AG20443 (cell line): ENCODE results near the gene SAMD14.

Experiments used
- DNase-seq: peaks from one replicate; pipeline ENCODE4 v3.0.0; 2012; ENCODE audit warnings: low spot score, mixed read lengths

The SAMD14 gene

DNA sequence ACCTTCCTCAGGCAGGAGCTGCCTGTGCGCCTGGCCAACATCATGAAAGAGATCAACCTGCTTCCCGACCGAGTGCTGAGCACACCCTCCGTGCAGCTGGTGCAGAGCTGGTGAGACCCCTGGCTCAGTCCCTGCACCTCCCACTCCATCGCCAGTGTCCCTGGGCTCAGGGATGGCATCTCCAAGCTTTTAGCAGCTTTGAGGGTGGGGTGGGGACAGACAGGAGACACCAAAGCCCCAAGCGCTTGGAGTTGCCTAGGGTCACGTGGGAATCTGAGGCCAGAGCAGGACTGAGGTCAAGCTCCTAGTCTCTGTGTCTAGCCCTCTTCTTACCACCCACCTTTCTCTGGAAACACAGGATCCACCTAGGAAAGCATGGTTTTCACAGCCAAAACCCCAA lies 32.5 kb downstream of the SAMD14 start:
- DNase-seq = no peak

DNA sequence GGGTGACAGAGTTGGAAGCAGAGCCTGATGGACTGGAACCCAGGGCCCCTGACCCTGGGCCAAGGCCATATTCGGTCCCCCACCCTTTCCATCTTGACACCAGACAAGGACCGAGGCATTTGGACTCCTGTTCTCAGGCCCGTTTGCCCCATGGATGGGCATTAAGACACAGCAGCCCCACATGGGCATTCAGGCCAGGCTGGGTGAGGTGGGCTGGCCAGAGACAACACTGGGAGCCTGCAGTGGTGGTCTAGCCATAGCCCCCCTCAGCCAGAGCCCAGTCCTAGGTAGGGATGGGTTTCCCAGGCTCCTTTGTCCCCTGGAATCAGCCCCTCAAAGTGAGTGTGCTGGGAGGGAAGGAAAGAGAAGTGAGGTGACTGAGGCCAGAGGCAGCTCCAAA lies 33.2 kb downstream of the SAMD14 start:
- no peak for DNase-seq

DNA sequence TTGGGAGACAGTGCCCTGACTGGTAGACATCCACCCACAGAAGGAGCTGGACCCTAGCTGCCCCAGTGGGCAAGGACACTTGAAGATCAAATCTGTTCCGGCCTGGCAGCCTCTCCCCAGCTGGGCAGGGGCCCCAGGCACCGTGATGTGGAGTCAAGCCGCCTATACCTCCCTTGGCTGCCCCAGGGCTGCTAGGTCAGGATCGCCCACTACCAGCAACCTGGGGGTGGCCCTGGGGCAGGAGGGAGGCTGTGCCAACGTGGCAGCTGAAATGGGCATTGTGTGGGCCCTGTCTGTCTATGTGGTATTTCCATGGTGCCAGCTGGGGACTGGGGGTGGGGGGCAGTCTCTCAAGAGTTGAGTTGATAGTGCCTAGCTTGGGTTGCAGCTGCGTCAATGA lies 33.9 kb downstream of the SAMD14 start:
- DNase-seq = no peak

DNA sequence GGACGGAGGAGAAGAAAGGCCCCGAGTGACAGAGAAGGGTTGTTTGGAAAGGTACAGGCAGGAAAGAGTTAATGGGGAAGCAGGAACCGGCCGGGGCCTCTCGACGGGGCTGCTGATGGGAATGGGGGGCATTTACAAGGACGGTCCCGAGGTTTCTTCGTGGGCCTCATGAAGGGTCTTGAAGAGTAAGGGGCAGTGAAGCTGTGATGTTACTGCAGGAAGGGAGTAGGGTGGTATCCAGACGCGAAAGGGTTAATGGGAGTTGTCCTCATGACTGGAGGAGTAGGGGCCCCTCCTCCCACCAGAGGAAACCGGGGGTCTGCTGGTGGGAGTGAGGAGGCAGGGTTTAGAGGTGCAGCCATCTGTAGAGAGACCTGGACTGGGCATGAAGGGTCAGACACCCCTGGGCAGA lies 34.3 kb downstream of the SAMD14 start:
- no peak for DNase-seq

DNA sequence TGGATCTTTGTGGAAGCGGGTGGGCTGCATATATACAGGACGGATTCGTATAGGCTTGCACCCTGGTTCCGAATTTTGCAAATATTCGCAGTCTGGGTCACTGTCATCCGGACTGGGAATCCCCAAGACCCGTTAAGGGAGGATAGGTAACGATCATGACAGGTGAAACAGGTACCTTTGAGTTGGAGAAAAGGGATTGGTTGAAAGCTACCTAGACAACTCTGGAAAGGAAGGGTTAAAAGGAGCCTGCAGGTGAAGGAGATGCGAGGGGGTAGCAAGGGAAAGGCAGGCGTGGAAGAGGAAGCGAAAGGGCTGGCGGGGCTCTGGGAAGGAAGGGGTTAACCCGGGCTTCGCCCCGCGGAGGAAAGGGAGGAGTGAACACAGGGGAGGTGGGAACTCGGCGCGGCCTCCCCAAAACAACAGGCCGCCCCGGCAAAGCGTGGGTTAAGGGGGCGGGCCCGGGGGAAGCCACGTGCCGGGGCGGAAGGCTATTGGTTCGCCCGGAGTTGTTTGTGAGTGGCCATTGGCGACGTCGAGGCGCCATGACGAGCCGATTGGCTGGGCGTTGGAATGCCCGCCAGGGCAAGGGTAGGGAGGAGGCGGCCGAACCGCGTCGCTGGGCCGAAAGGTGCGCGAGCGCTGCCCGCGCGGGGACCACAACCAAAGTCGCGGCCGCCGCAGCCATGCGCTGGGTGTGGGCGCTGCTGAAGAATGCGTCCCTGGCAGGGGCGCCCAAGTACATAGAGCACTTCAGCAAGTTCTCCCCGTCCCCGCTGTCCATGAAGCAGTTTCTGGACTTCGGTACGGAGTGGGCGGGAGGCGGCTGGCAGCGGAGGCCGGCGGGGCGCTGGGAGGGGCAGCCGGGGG lies 35.0 kb downstream of the SAMD14 start, which contains the start of gene PDK2:
Gene PDK2, plus strand, starts transcription at position 599 of the 867 bp plus-strand sequence. Its CDS starts 85 bp downstream, at position 684.
- peak; percentile 99 for DNase-seq

DNA sequence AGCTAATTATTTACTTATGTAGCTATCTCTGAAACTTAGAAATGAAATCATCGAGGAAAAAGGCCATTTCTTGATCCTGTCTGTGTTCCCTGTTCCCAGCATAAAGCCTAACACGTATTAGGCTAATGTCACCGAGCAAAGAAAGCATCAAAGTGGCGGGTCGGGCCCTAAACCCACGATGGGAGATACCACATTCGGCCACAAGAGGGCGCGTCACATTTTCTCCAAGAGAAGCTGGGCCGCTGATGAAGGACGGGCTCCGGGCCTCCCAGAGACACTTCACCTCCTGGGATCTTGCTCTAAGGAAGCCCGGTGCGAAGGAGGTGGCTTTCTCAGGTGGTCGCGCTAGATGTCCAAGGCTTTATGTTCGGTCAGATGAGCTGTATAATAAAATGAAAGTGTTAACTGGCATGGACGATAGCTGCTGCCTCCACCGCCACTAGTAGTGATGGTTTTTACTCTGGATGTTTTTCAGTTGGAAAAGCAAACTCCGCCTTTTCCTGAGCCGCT lies 35.7 kb downstream of the SAMD14 start:
- DNase-seq = peak; percentile 87

DNA sequence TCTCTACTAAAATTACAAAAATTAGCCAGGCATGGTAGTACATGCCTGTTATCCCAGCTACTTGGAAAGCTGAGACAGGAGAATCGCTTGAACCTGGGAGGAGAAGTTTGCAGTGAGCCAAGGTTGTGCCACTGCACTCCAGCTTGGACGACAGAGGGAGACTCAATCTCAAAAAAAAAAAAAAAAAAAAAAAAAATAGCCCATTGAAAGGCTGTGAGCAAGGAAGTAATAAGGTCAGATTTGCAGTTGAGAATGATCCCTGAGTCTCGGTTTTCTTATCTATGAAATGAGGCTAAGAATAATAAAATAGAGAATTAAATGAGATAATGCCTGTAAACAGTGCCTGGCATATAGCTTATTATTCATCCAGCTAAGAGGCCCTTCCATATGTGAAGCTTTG lies 36.2 kb downstream of the SAMD14 start:
- DNase-seq = no peak

DNA sequence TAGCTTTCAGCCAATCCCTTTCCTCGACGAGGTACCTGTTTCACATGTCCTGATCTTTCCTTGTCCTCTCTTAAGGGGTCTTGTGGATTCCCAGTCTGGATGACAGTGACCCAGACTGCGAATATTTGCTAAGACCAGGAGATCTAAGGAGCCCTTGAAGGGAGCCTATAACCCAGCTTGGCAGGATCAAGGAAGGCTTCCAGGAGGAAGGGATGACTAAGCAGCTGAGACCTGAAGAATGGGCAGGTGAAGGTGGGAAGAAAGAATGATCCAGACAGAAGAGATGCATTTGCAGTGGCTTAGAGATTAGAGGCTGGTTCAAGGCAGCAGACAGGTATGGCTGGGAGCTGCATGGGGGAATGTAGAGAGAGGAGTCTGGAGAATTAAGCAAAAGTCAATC lies 36.7 kb downstream of the SAMD14 start:
- no peak for DNase-seq

DNA sequence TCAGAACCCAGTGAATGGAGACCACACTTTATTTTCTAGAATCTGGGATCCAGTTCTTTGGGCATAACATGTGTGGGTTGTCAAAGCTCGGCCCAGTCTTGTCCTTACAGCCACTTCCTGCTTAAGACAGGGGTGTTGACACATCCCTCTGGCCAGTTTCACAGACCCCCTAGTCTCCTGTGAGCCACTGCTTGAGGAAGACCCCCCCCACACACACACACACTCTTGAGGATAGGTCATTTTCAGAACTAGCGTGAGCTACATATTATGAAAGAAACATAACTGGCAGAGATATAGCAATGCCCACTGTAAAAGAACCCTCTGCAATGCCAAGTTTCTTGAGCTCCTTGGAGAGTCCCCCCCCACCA lies 38.1 kb downstream of the SAMD14 start:
- DNase-seq = no peak

DNA sequence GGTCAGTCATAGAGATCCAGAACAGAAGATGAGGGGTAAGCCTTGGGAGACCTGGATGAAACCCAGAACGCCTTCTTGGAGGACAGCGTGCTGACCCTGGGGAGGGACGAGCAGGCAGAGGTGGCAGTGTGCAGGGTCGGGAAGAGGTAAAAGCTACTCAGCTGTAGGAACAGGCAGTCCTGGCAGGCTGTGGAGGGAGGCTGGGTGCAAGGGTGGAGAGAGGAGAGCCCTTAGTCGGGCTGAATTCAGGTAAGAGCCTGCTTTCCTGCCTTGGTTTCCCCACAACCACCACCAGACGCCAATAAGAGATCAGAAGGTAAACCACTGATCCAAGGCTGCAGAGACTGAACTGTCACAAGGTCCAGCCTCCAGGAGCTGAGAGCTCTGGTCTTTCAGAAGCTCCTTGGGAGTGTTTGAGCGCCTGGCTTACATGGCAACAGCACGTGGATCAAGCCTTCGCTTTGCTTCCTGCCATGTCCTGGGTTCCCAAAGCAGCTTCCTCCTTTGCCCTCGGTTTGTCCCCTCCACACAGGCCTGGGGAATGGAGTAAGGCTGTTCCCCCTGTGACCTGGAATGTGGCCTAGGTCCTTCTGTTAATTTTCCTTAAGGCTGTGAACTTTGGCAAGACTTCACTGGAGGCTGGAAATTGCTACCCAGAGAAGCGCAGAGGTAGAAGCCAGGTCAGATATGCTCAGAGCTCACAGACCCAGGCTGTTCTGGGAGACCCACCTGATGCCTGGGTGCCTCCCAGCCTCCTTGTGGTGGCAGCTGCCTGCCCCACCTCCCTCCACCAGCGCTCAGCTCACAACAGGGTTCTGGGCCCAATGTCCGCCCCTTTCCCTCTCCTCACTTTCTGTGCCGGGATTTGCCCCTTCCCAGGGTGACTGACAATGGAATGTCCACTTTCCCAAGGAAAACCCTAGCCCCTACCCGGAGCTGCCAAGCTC lies 38.7 kb downstream of the SAMD14 start:
- no peak for DNase-seq

DNA sequence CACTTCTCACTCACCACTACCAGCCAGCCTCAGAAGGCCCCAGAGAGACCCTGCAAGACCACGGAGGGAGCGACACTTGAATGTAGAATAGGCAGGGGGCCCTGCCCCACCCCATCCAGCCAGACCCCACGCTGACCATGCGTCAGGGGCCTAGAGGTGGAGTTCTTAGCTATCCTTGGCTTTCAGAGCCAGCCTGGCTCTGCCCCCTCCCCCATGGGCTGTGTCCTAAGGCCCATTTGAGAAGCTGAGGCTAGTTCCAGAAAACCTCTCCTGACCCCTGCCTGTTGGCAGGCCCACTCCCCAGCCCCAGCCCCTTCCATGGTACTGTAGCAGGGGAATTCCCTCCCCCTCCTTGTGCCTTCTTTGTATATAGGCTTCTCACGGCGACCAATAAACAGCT lies 39.9 kb downstream of the SAMD14 start:
- DNase-seq = no peak

DNA sequence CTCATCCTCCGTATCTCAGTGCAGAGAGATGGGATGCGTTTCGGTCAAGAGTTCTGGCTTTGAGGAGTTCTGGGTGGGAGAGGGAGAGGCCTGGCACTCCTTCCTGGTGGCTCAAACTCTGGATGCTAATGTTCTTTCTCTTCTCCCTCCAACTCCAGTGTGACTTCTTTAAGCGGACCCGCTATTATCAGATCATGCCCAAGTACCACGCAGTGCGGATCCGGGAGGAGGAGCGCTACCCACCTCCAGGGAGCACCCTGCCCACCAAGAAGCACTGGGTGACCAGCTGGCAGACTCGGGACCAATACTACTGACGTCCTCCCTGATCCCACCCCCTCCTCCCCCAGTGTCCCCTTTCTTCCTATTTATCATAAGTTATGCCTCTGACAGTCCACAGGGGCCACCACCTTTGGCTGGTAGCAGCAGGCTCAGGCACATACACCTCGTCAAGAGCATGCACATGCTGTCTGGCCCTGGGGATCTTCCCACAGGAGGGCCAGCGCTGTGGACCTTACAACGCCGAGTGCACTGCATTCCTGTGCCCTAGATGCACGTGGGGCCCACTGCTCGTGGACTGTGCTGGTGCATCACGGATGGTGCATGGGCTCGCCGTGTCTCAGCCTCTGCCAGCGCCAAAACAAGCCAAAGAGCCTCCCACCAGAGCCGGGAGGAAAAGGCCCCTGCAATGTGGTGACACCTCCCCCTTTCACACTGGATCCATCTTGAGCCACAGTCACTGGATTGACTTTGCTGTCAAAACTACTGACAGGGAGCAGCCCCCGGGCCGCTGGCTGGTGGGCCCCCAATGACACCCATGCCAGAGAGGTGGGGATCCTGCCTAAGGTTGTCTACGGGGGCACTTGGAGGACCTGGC lies 40.8 kb downstream of the SAMD14 start:
- no peak for DNase-seq

DNA sequence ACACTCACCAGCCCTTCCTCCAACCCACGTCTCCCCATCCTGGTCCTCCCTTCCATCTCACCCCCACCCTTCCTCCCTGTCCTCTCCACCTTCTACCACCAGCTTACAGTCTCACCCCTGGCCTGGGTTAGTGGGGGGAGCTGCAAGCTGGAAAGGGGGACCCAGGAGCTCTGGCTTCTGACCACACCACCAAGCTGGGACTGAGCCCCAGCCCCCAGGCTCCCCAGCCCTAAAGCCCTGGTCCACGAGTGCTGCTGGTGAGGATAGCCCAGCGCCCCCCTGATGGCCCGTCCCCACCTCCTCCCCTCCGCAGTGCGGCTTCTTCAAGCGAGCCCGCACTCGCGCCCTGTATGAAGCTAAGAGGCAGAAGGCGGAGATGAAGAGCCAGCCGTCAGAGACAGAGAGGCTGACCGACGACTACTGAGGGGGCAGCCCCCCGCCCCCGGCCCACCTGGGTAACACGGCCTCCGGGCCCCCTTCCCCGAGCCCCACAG lies 42.0 kb downstream of the SAMD14 start:
- DNase-seq = no peak

DNA sequence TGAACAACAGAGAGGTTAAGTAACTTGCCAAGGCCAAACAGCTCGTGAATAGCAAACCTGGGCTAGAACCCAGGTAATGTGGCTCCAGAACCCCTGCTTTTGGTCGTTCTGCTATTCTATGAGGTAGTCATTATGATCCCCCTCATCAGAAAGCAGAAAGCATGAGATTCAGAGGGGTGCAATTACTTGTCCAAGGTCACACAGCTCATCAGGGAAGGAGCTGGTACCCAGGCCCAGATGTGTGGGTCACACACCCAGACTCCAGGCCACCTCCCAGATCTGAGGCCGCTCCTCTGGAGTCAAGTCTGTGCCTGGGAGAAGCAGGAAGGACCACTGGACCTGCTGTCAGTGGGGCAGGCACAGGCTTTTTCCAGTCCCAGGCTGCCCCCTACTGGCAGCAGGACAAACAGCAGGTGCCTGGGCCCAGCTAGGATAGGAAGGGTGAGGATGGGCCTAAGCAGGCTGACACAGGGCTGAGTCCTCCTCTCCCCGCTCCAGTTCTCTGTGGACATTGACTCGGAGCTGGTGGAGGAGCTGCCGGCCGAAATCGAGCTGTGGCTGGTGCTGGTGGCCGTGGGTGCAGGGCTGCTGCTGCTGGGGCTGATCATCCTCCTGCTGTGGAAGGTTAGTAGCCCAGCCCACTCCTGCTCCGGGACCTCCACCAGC lies 42.6 kb downstream of the SAMD14 start:
- DNase-seq = peak; percentile 90

DNA sequence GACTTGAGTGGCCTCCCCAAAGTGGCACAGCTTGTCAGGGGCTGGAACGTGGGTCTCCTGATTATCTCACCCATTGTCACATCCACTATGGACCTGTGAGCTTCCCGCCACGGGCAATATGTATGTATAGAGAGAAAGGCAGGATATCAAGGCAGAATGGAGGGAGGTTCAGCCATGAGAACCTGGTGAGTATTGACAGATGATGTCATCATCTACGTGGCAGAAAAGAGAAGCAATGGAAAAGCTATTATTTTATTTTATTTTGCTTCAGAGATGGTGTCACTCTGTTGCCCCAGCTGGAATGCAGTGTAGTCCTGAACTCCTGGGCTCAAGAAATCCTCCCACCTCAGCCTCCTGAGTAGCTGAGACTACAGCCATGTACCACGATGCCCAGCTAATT lies 48.2 kb downstream of the SAMD14 start:
- DNase-seq = no peak

DNA sequence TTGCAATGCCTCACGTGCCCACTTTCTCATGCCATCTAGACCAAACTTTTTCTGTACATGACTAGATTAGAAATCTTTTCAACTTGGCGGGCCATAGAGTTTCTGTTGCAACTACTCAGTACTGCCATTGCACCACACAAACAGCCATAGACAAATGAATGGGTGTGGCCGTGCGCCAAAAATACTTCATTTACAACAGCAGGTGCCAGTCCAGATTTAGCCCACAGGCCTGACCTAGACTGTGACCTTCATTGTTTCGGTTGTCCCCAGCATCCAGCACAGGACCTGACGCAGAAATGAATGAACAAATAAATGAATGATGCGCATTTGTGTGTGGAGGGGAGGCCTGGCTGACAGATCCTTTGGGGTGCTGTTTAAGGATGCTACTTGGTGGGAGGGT lies 49.1 kb downstream of the SAMD14 start:
- DNase-seq = no peak

DNA sequence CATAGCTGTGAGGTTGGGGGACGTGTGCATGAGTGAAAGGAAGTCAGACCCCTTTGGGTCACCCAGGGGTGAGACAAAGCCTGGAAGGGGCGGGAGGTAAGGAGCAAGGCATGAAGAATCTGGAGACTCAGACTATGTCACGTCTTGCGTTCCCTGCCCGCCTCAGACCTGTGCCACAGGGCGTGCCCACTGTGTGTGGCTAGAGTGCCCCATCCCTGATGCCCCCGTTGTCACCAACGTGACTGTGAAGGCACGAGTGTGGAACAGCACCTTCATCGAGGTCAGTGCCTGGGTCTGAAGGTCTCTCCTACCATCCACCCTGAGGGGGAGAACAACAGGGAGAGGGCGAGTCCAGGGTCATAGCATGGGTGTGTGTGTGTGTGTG lies 49.9 kb downstream of the SAMD14 start:
- DNase-seq = no peak

DNA sequence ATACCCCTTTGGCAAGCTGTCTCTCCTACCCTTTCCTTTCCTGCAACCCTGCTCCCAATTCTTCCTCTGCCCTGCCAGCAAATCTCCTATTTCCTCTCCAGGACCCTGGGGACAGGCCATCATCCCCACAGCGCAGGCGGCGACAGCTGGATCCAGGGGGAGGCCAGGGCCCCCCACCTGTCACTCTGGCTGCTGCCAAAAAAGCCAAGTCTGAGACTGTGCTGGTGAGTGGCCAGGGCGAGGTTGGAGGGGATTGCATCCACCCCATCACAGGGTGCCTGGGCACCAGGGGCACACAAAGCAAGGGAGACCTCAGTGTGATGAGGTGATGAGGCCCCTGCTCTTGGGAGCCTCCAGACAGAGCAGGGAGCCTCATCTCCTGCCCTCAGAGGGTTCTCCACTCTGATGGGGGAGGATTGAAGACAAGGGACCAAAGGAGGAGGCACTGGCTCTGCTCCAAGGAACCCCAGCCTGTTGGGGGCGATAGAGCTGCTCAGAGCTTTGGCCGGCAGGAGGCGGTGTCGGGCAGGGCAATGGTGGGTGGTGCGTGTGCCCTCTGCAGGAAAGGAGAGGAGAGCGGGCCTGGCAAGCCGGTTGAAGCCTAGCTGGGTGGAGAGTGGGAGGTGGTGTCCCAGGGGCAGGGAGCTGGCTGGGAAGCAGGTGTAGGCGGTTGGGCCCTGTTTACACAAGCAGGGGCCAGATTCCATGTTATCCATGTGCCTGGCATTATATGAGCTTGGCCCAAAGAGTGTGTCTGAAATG lies 50.4 kb downstream of the SAMD14 start:
- no peak for DNase-seq

DNA sequence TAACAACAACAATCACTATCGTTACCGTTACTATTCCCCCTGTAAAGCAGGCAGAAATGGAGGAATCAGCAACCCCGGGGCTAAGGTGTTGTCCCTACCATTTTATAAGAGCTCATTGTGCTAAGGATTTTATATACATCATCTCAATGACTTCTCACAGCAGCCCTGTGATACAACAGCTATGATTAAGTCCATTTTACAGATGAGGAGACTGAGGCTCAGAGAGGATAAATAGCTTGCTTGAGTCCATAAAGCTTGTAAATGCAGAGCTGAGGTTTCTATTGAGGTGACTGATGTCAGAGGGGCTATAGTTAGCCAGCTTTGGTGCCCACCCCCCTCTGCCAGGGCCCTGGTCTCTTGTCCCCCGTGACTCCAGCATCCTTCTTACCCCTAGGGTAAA lies 51.5 kb downstream of the SAMD14 start:
- DNase-seq = no peak

DNA sequence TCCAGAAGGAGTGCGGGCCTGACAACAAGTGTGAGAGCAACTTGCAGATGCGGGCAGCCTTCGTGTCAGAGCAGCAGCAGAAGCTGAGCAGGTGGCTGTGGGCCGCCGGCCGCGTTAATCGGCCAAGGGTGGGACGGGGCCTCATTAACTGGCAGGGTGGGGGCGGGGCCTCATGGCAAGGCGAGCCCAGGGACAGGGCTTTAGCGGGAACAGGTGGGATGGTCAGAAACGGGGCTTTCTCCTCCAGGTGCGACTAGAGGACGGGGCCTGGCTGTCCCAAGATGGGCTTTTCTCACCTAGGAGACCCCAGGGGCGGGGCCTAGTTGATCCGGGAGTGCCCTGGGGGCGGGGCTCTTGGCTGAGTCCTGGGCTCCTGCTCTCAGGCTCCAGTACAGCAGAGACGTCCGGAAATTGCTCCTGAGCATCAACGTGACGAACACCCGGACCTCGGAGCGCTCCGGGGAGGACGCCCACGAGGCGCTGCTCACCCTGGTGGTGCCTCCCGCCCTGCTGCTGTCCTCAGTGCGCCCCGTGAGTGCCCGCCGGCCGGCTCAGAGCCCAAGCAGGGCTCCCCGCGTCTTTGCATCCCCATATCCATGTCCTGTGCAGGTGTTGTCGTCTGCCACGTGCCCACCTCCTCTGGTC lies 53.2 kb downstream of the SAMD14 start:
- no peak for DNase-seq
